H1 (cell line): Measurements from ENCODE around the gene GATAD2B. TPM values are rescaled to one million over a fixed set of nuclear protein-coding genes. Genes with fewer than 3 reads are reported as not detected.

Experiments used
- CTCF ChIA-PET: fragments of 300-600 bp; sonication (Branson Sonifier 250); formaldehyde crosslinking; loops from one replicate; lab custom pipeline; 2021; ENCODE audit not compliant: partially characterized antibody; lab: Charles Lee
- POLR2A ChIA-PET: fragments of 300-600 bp; sonication (Branson Sonifier 250); formaldehyde crosslinking; loops from one replicate; lab custom pipeline; 2021; ENCODE audit warnings: inconsistent platforms; ENCODE audit not compliant: partially characterized antibody; lab: Charles Lee
- DNase-seq, 2 experiments: peaks; one replicate each; pipeline versions ENCODE4 v3.0.0 to v3.0.0-alpha.2; 2010 to 2022; ENCODE audit warnings: low spot score in 2 of 2, low read depth in 1 of 2, mixed read lengths in 1 of 2
- FAIRE-seq: peaks from 2 replicates; lab custom pipeline; 2011; peaks lifted over from hg19 to GRCh38; lab: Jason Lieb, UNC
- H2AFZ ChIP-seq: 2 replicates; pipeline ENCODE4 v1.8.1; 2012; ENCODE audit warnings: low read length, inconsistent platforms
- H2AK5ac ChIP-seq: 2 replicates; pipeline ENCODE4 v1.6.1; 2013; ENCODE audit warnings: low read depth, low read length
- H2BK120ac ChIP-seq: replicated peaks from 2 replicates; pipeline ENCODE3; 2013; ENCODE audit warnings: low read depth, low read length, inconsistent platforms
- H2BK12ac ChIP-seq: 2 replicates; pipeline ENCODE4 v1.6.1; 2013; ENCODE audit warnings: low read depth, low read length
- H2BK15ac ChIP-seq: 2 replicates; pipeline ENCODE4 v1.6.1; 2013; ENCODE audit warnings: low read length
- H2BK20ac ChIP-seq: 2 replicates; pipeline ENCODE4 v1.6.1; 2013; ENCODE audit warnings: low read length
- H2BK5ac ChIP-seq: 2 replicates; pipeline ENCODE4 v1.6.1; 2013; ENCODE audit warnings: low read depth, low read length
- H3K14ac ChIP-seq: 2 replicates; pipeline ENCODE4 v1.6.1; 2013; ENCODE audit warnings: inconsistent platforms; ENCODE audit not compliant: insufficient read length
- H3K18ac ChIP-seq: 2 replicates; pipeline ENCODE4 v1.6.1; 2013; ENCODE audit warnings: low read length; ENCODE audit errors: extremely low read depth
- H3K23ac ChIP-seq: 2 replicates; pipeline ENCODE4 v1.6.1; 2013; ENCODE audit warnings: inconsistent platforms; ENCODE audit not compliant: insufficient read length
- H3K23me2 ChIP-seq: 2 replicates; pipeline ENCODE4 v1.6.1; 2013; ENCODE audit warnings: low read depth, low read length
- H3K27ac ChIP-seq: 2 replicates; pipeline ENCODE4 v1.6.1; 2011; ENCODE audit warnings: low read depth, low read length, inconsistent platforms
- H3K27me3 ChIP-seq, 4 experiments: replicated peaks in 1 of 4; 1 replicate in 1 of 4; 2 replicates in 3 of 4; pipeline versions ENCODE4 v1.6.1 to v1.8.1; 2011 to 2013; ENCODE audit warnings: low read length in 3 of 4, mild to moderate bottlenecking in 3 of 4, inconsistent platforms in 2 of 4, mixed read lengths in 2 of 4, moderate library complexity in 1 of 4; ENCODE audit not compliant: control insufficient read depth in 3 of 4, insufficient read depth in 3 of 4; ENCODE audit errors: extremely low read depth in 1 of 4
- H3K36me3 ChIP-seq, 4 experiments: 2 replicates each; pipeline versions ENCODE4 v1.6.1 to v1.8.1; 2011 to 2013; ENCODE audit warnings: mild to moderate bottlenecking in 4 of 4, low read length in 3 of 4, moderate library complexity in 2 of 4, control low read depth in 1 of 4, inconsistent platforms in 1 of 4; ENCODE audit not compliant: insufficient read depth in 4 of 4, control insufficient read depth in 2 of 4
- H3K4ac ChIP-seq: replicated peaks from 2 replicates; pipeline ENCODE3; 2013; ENCODE audit warnings: low read length, low read depth, mixed read lengths, inconsistent platforms; ENCODE audit not compliant: insufficient read length
- H3K4me1 ChIP-seq, 4 experiments: replicated peaks in 1 of 4; 1 replicate in 1 of 4; 2 replicates in 3 of 4; pipeline versions ENCODE4 v1.6.1 to v1.8.1; 2011 to 2013; ENCODE audit warnings: low read length in 3 of 4, inconsistent platforms in 2 of 4, mixed read lengths in 1 of 4; ENCODE audit not compliant: insufficient read depth in 4 of 4, control insufficient read depth in 3 of 4
- H3K4me2 ChIP-seq, 2 experiments: 2 replicates each; pipeline versions ENCODE4 v1.6.1 to v1.8.1; 2011 to 2013; ENCODE audit warnings: low read depth in 2 of 2, low read length in 2 of 2, control low read depth in 1 of 2, inconsistent platforms in 1 of 2, mild to moderate bottlenecking in 1 of 2; ENCODE audit not compliant: insufficient read depth in 1 of 2
- H3K4me3 ChIP-seq, 4 experiments: fragments of 200-600, 300-600 bp in 1 of 4; sonication (generic), shearing (Covaris generic), sonication (Bioruptor Twin) in 1 of 4; 2 replicates each; pipeline versions ENCODE4 v1.5.1 to v1.8.1; 2011 to 2016; ENCODE audit warnings: low read length in 4 of 4, low read depth in 3 of 4, control low read depth in 2 of 4, inconsistent platforms in 2 of 4, mild to moderate bottlenecking in 2 of 4, mixed read lengths in 1 of 4, moderate library complexity in 1 of 4; ENCODE audit not compliant: insufficient read depth in 2 of 4; ENCODE audit errors: extremely low read depth in 1 of 4
- H3K56ac ChIP-seq: replicated peaks from 2 replicates; pipeline ENCODE3; 2013; ENCODE audit warnings: low read depth, mild to moderate bottlenecking, mixed read lengths, low read length, inconsistent platforms; ENCODE audit not compliant: insufficient read length
- H3K79me1 ChIP-seq: 2 replicates; pipeline ENCODE4 v1.6.1; 2013; ENCODE audit warnings: low read depth, low read length, control low read depth
- H3K79me2 ChIP-seq, 2 experiments: 2 replicates each; pipeline versions ENCODE4 v1.6.1 to v1.8.1; 2012 to 2013; ENCODE audit warnings: low read length in 2 of 2, mild to moderate bottlenecking in 2 of 2, inconsistent platforms in 1 of 2; ENCODE audit not compliant: insufficient read depth in 2 of 2, control insufficient read depth in 1 of 2
- H3K9ac ChIP-seq, 4 experiments: replicated peaks in 1 of 4; 1 replicate in 1 of 4; 2 replicates in 3 of 4; pipeline versions ENCODE4 v1.6.1 to v1.8.1; 2011 to 2013; ENCODE audit warnings: low read depth in 3 of 4, low read length in 3 of 4, control low read depth in 2 of 4, mild to moderate bottlenecking in 2 of 4, moderate library complexity in 2 of 4, inconsistent platforms in 1 of 4; ENCODE audit errors: extremely low read depth in 1 of 4
- H3K9me3 ChIP-seq, 2 experiments: 2 replicates each; pipeline versions ENCODE4 v1.6.1 to v1.8.1; 2012 to 2013; ENCODE audit warnings: mild to moderate bottlenecking in 2 of 2, moderate library complexity in 2 of 2, control low read depth in 1 of 2, inconsistent platforms in 1 of 2, low read depth in 1 of 2, low read length in 1 of 2, mixed read lengths in 1 of 2; ENCODE audit not compliant: insufficient read depth in 2 of 2
- H4K20me1 ChIP-seq, 2 experiments: replicated peaks in 1 of 2; 2 replicates each; pipeline versions ENCODE3 to v1.8.1; 2011 to 2013; ENCODE audit warnings: inconsistent platforms in 2 of 2, low read length in 2 of 2, mild to moderate bottlenecking in 1 of 2; ENCODE audit not compliant: insufficient read depth in 2 of 2, control insufficient read depth in 1 of 2
- H4K5ac ChIP-seq: 2 replicates; pipeline ENCODE4 v1.6.1; 2013; ENCODE audit warnings: low read length, low read depth, mixed read lengths, inconsistent platforms; ENCODE audit not compliant: insufficient read length
- H4K8ac ChIP-seq: 2 replicates; pipeline ENCODE4 v1.8.0; 2013; ENCODE audit warnings: mild to moderate bottlenecking, moderate library complexity, low read length, inconsistent platforms; ENCODE audit not compliant: insufficient read depth; ENCODE audit errors: extremely low read depth
- H4K91ac ChIP-seq: replicated peaks from 2 replicates; pipeline ENCODE3; 2013; ENCODE audit warnings: low read length, mixed read lengths, inconsistent platforms; ENCODE audit not compliant: insufficient read length
- CHD2 ChIP-seq: IDR thresholded peaks from 2 replicates; pipeline ENCODE4 v1.6.1; 2012; ENCODE audit warnings: low read length, improper control_type of control experiment
- EP300 ChIP-seq, 2 experiments: IDR thresholded peaks; 1 replicate in 1 of 2; 2 replicates in 1 of 2; pipeline ENCODE4 v1.6.1; 2011 to 2012; ENCODE audit warnings: low read depth in 2 of 2, low read length in 2 of 2, mild to moderate bottlenecking in 2 of 2, borderline replicate concordance in 1 of 2, inconsistent platforms in 1 of 2, moderate library complexity in 1 of 2
- MAX ChIP-seq: IDR thresholded peaks from 2 replicates; pipeline ENCODE4 v1.6.1; 2012; ENCODE audit warnings: inconsistent platforms
- SUZ12 ChIP-seq: fragments of 200-600 bp; sonication (generic); IDR thresholded peaks from 2 replicates; pipeline ENCODE4 v1.6.1; 2012; ENCODE audit warnings: mild to moderate bottlenecking, inconsistent platforms, low read length, moderate library complexity, mixed read lengths
- ZNF274 ChIP-seq: IDR thresholded peaks from 2 replicates; pipeline ENCODE4 v1.7.0; 2012; ENCODE audit warnings: low read length, borderline replicate concordance; ENCODE audit errors: extremely low read depth
- WGBS, 2 experiments: shearing (Covaris generic) in 1 of 2; methylation state at CpG; one replicate each; pipeline versions ENCODE4 v1.1.6 to v1.1.7; 2013 to 2015; ENCODE audit warnings: low lambda C conversion rate in 2 of 2, mixed read lengths in 2 of 2, inconsistent platforms in 1 of 2, low coverage in 1 of 2, missing lambda C conversion rate in 1 of 2; ENCODE audit not compliant: insufficient replicate concordance in 2 of 2, insufficient coverage in 1 of 2, insufficient read length in 1 of 2; ENCODE audit errors: extremely low coverage in 1 of 2, missing lambda C conversion rate in 1 of 2; 5-methylcytosine and 5-hydroxymethylcytosine counted together
- polyA plus RNA-seq, 7 experiments: library from polyadenylated mRNA; depleted of rRNA in 3 of 7; stranded (reverse) in 5 of 7; unstranded in 2 of 7; fragments of >200 nt in 5 of 7; fragments of 200-250 nt in 2 of 7; gene quantifications; 1 replicate in 5 of 7; 2 replicates in 1 of 7; 4 replicates in 1 of 7; pipeline versions ENCODE4 v1.2.1 to v1.2.3, GENCODE V29; 2011 to 2013; ENCODE audit warnings: missing spikeins in 2 of 7, mixed read lengths in 2 of 7
- total RNA-seq: library from RNA; stranded (reverse); fragmentation: NEBNext Ultra II Directional; extraction: Animal tissue kit (Norgen Biotek cat#: 25700); gene quantifications from 2 replicates; pipeline ENCODE4 v1.2.1, GENCODE V29; 2021

GATAD2B gene
- total and polyA plus RNA-seq, 2 of the 8 experiments (the other 6 are each of a cell fraction or from before 2014, with no cell fraction given): 8.4 to 39.1 TPM

GRCh38 chr1:153968972-153969371 is 46.2 kb upstream of the GATAD2B start:
- peaks cover 13% of the 10 kb centered on the region; the same call in 1 of the 2 replicates for H3K23me2 ChIP-seq
- DNase-seq: no peak
- H3K14ac ChIP-seq: no peak overlapping the region
- H3K18ac ChIP-seq: no peak overlapping the region
- H3K4me3 ChIP-seq: peak overlapping the region; percentile 15 to 68 (median 57); a peak in 4 of 8 replicates
- H3K79me2 ChIP-seq: peaks cover 0 to 20% of the 10 kb centered on the region in 2 experiments; a peak in 2 of 4 replicates
- H3K23ac ChIP-seq: no peak overlapping the region
- 0 out of 2 replicates have a peak overlapping the region, but pooled peaks have one; percentile 21 for H2BK20ac ChIP-seq
- H3K79me1 ChIP-seq: no peaks in the 10 kb centered on the region; the same call in 1 of the 2 replicates
- no peak overlapping the region for H3K56ac ChIP-seq
- POLR2A ChIA-PET: interaction anchor here (0.6 to 15.7 kb wide), 7 partner anchors 7 to 297 kb away, joined by 3 to 454 read pairs (median 50); partner anchors contain the start of genes CRTC2, DENND4B, GATAD2B and JTB
- H3K4me1 ChIP-seq: peaks cover 0 to 12% (median 5%) of the 10 kb centered on the region in 4 experiments; a peak in 5 of 7 replicates
- H2BK5ac ChIP-seq: no peak overlapping the region
- H4K8ac ChIP-seq: no peak overlapping the region
- no peak overlapping the region for H2BK12ac ChIP-seq
- H3K27ac ChIP-seq: peak overlapping the region; percentile 61; the same call in 1 of the 2 replicates
- no peaks in the 10 kb centered on the region for H4K20me1 ChIP-seq
- no peak overlapping the region for H3K4ac ChIP-seq
- H3K27me3 ChIP-seq: no peaks in the 10 kb centered on the region
- no peak overlapping the region; a peak in 2 of 7 replicates for H3K9ac ChIP-seq
- H2BK15ac ChIP-seq: peak overlapping the region; percentile 74; the same call in 1 of the 2 replicates
- H3K4me2 ChIP-seq: peak overlapping the region; percentile 69 to 91
- H3K36me3 ChIP-seq: peaks cover 0 to 16% (median 4%) of the 10 kb centered on the region in 4 experiments; a peak in 4 of 8 replicates
- FAIRE-seq: no peak
- no peak overlapping the region for H2AFZ ChIP-seq
- H3K9me3 ChIP-seq: no peaks in the 10 kb centered on the region
- 0 out of 2 replicates have a peak overlapping the region, but pooled peaks have one; percentile 40 for H2AK5ac ChIP-seq
- CTCF ChIA-PET: interaction anchor here (1.0 to 4.5 kb wide), 4 partner anchors 9 to 171 kb away, joined by 3 to 29 read pairs (median 4); partner anchors contain the start of genes DENND4B and JTB
- no peak overlapping the region for H4K91ac ChIP-seq
- H2BK120ac ChIP-seq: no peak overlapping the region
- 80% methylated on average over 2 of the region's 2 CpGs; no CpG with 5 or more reads in 1 of the 2 experiments for WGBS, 2 experiments
- no peak overlapping the region for H4K5ac ChIP-seq
- no peak for TF ChIP-seq CHD2
- TF ChIP-seq EP300 (IDR thresholded peaks at IDR 0.05; ENCODE audit: borderline replicate concordance in 1 of 2, low read depth in 2 of 2, low read length in 2 of 2): no peak
- no peak for TF ChIP-seq MAX
- TF ChIP-seq ZNF274: no peak
- TF ChIP-seq SUZ12: no peak
